Effector memory CD8-positive, alpha-beta T cell (primary cell): ENCODE data around the gene JAKMIP2.

Source experiments
- ATAC-seq: fragments of 150-1000 bp; cut with Tn5 transposase; replicated peaks from 2 replicates; pipeline ENCODE4 v1.10.0; 2021; ENCODE audit warnings: mild to moderate bottlenecking, moderate library complexity
- DNase-seq, 3 experiments: peaks; one replicate each; pipeline ENCODE4 v3.0.0; 2021
- H3K27ac Mint-ChIP-seq, 2 donors: one replicate each; pipeline ENCODE4 v1.8.0; 2022; ENCODE audit warnings: mild to moderate bottlenecking in 2 of 2, mixed read lengths in 2 of 2, moderate library complexity in 2 of 2
- H3K27me3 Mint-ChIP-seq, 2 donors: one replicate each; pipeline ENCODE4 v1.8.0; 2022; ENCODE audit warnings: mixed read lengths in 2 of 2
- H3K36me3 Mint-ChIP-seq: one replicate; pipeline ENCODE4 v1.8.0; 2022; ENCODE audit warnings: mild to moderate bottlenecking, moderate library complexity, mixed read lengths; ENCODE audit not compliant: insufficient read depth
- H3K4me1 Mint-ChIP-seq, 2 donors: one replicate each; pipeline ENCODE4 v1.8.0; 2022; ENCODE audit warnings: low read depth in 2 of 2, mixed read lengths in 2 of 2
- H3K4me3 Mint-ChIP-seq, 2 donors: one replicate each; pipeline ENCODE4 v1.8.0; 2022; ENCODE audit warnings: mild to moderate bottlenecking in 2 of 2, mixed read lengths in 2 of 2, moderate library complexity in 2 of 2
- H3K9me3 Mint-ChIP-seq, 2 donors: one replicate each; pipeline ENCODE4 v1.8.0; 2022; ENCODE audit warnings: mixed read lengths in 2 of 2

Gene JAKMIP2

DNA sequence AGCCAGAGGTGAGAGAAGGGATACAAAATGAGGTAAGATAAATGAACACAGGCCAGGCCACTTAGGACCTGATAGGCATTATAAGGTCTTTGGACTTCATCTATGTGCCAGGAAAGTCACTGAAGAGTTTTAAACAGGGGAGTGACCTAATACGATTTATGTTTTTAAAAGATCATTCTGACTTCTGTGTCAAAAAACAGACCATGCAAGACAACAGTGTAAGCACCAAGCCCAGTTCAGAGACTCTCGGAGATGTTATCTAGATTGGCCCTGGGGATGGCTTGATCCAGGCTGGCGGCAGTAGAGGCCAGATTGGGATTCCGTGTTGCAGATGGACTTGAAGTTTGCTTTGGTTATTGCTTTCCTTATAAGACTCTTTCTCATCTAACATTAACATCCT is 229.6 kb downstream of the JAKMIP2 start:
- Mint-ChIP-seq H3K4me3 (no peak overlapping the region), H3K9me3 (no peaks in the 10 kb centered on the region), H3K36me3 (no peaks in the 10 kb centered on the region), H3K4me1 (no peaks in the 10 kb centered on the region), H3K27me3 (peaks cover 13 to 16% of the 10 kb centered on the region in 2 donors), H3K27ac (no peak overlapping the region)
- no peak for DNase-seq
- no peak for ATAC-seq

DNA sequence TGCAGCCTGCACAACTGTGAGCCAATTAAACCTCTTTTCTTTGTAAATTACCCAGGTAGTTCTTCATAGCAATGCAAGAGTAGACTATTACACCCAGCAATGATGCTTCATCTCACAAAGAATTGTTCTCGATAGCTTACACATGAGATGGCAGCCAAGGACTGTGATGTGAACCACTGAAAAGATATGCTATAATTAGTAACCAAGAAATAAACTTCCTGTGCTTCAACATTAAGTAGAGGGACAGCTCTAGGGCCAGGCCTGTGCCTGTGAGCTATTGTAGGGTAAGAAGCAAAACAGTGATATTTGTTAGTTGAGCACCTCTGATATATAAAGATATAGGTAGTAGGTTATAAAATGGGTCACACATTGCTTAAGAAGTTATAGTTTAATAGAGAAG is 230.9 kb downstream of the JAKMIP2 start:
- H3K4me3 Mint-ChIP-seq = no peak overlapping the region

DNA sequence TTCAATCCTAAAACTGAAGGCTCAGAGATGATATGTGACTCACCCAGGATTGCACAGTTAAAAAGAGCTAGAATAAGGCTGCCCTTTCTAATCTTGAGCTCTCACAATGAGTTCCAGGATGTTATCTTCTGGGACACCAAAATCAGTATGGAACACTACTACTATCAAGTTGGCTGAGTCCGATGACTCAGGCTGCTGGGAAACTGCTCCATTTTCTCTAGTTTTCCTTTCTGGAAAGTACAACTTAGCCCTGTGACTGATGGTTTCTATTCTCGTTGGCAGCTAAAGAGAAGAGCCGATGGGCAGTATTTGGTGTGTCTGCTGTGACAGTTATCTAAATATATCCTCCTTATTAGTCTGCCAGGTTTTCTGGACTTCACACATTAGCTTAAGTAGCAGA is 234.8 kb downstream of the JAKMIP2 start:
- ATAC-seq (no peak), DNase-seq (no peak)
- Mint-ChIP-seq H3K36me3 (no peaks in the 10 kb centered on the region), H3K27ac (no peak overlapping the region), H3K4me1 (no peaks in the 10 kb centered on the region), H3K9me3 (peaks cover 0 to 2% of the 10 kb centered on the region in 2 donors), H3K27me3 (peaks cover 10 to 23% of the 10 kb centered on the region in 2 donors), H3K4me3 (no peak overlapping the region)

More for the DNA sequence above, 230.9 kb downstream of the JAKMIP2 start:
- Mint-ChIP-seq H3K9me3 (no peaks in the 10 kb centered on the region), H3K4me1 (no peaks in the 10 kb centered on the region), H3K36me3 (no peaks in the 10 kb centered on the region), H3K27me3 (peaks cover 13 to 16% of the 10 kb centered on the region in 2 donors), H3K27ac (no peak overlapping the region)
- ATAC-seq (no peak), DNase-seq (no peak)

DNA sequence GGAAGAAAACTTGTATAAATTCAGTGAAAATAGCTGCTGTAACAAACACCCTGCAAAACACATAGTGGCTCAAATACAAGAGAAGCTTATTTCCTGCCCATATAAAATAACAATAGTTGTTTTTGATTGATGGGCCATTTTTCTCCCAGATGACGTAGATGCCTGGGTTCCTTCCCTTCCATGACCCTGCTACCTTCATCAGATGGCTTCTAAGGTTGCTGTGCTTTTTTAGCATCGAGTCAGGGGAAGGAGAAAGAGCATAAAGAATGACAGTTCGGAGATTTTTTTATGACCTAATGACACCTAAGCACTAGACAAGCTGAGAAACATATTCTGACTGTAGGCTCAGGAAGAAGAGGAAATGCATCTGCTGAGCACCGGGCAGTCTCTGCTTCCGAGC is 238.0 kb downstream of the JAKMIP2 start:
- Mint-ChIP-seq H3K27ac (no peak overlapping the region), H3K9me3 (peaks cover 0 to 3% of the 10 kb centered on the region in 2 donors), H3K4me3 (no peak overlapping the region), H3K4me1 (no peaks in the 10 kb centered on the region), H3K36me3 (no peaks in the 10 kb centered on the region), H3K27me3 (peaks cover 10 to 27% of the 10 kb centered on the region in 2 donors)
- DNase-seq (no peak), ATAC-seq (no peak)

DNA sequence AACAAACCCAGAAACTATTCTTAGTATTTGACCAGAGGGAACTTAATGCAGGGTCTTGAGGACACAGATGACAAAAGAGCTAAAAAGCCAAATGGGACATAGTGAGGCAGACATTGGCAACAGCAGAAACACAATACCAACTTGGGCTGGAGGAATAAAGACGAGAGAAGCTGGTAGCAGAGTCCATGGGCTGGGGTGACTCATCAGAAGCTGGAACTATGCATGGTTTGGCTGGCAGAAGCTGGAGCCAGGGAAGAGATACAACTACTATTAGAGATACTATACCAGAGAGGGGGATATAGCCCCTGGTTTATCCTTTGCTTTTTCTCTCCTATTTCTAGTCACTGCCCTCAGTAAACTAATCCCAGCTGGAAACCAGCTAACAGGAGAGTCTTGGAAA is 243.5 kb downstream of the JAKMIP2 start:
- H3K9me3 Mint-ChIP-seq = peaks cover 0 to 1% of the 10 kb centered on the region in 2 donors
- ATAC-seq (no peak), DNase-seq (no peak)
- no peak overlapping the region for H3K4me3 Mint-ChIP-seq
- no peaks in the 10 kb centered on the region for H3K36me3 Mint-ChIP-seq
- H3K4me1 Mint-ChIP-seq = no peaks in the 10 kb centered on the region
- no peak overlapping the region for H3K27ac Mint-ChIP-seq
- H3K27me3 Mint-ChIP-seq = peaks cover 23 to 28% of the 10 kb centered on the region in 2 donors

DNA sequence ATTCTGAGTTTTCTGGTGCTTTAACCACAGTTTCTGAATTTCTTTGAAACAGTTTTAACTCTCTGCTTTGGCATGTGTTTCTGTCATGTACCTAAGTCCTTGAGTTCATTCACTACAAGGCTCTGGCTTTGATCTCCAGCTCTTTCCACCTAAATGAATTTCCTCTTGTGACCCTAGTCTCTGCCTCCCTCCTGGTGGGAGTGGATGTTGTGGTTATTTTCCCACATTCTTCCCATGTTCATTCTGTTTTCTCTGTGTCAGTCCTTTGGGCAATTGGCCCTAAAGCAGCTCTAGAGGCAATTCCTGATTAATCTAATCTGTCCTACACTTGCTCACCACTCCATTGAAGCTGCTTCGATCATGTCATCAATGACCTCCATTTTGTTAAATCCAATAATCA is 244.3 kb downstream of the JAKMIP2 start:
- no peaks in the 10 kb centered on the region for H3K4me1 Mint-ChIP-seq
- H3K27me3 Mint-ChIP-seq = peaks cover 18 to 28% of the 10 kb centered on the region in 2 donors
- DNase-seq (no peak), ATAC-seq (no peak)
- peaks cover 0 to 1% of the 10 kb centered on the region in 2 donors for H3K9me3 Mint-ChIP-seq
- no peaks in the 10 kb centered on the region for H3K36me3 Mint-ChIP-seq
- no peak overlapping the region for H3K27ac Mint-ChIP-seq
- H3K4me3 Mint-ChIP-seq = no peak overlapping the region
